GM21825 (cell line): ENCODE data around the gene IKBKG.
"Not testable (repeated sequence)": the region's sequence is repeated elsewhere in the genome, so short reads cannot be mapped to it uniquely, and the experiment has no call there.

Experiments used
- ATAC-seq: cut with Tn5 transposase; IDR thresholded peaks from one replicate; pipeline ENCODE4 v1.9.1; 2021; ENCODE audit warnings: mild to moderate bottlenecking, moderate library complexity; ENCODE audit not compliant: unreplicated experiment

Gene IKBKG, protein sequence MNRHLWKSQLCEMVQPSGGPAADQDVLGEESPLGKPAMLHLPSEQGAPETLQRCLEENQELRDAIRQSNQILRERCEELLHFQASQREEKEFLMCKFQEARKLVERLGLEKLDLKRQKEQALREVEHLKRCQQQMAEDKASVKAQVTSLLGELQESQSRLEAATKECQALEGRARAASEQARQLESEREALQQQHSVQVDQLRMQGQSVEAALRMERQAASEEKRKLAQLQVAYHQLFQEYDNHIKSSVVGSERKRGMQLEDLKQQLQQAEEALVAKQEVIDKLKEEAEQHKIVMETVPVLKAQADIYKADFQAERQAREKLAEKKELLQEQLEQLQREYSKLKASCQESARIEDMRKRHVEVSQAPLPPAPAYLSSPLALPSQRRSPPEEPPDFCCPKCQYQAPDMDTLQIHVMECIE

DNA sequence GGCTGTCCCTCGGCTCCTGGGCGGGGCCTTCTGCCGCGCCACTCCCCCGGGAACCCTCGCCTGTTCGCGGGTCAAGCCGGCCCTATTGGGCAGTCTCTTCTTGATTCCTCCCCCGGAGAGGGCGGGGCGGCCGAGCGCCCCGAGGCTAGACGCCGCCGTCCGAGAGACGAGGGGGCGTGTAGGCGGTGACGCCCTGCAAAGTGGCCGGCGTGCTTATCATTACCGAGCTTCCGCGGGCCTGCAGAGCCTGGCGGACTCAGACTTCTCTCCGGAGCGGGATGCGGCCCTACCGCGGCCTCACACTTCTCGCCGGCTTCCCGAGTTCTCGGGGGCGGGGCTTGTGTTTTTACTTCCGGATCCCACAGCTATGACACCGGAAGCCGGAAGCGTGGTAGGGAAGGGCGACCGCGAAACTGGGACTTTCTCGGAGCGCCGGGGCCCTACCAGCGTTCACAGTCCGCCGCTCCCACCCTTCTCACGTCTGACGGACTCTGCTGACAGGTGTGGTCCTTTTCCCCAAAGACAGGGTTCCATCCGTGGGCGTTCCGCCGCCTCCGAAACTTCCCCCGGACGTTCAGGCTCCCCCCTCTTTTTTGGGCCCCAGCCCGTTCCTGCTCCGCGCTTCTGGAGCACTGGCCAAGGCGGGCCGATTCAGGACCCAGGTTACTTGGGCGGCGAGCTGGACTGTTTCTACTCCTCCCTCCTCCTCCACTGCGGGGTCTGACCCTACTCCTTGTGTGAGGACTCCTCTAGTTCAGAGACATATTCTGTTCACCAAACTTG lies at the start of gene IKBKG:
Gene IKBKG, plus strand, starts transcription at position 376 of the 783 bp plus-strand sequence. CDS start 4,383 bp downstream, outside the sequence.
- peak; percentile 77 for ATAC-seq

DNA sequence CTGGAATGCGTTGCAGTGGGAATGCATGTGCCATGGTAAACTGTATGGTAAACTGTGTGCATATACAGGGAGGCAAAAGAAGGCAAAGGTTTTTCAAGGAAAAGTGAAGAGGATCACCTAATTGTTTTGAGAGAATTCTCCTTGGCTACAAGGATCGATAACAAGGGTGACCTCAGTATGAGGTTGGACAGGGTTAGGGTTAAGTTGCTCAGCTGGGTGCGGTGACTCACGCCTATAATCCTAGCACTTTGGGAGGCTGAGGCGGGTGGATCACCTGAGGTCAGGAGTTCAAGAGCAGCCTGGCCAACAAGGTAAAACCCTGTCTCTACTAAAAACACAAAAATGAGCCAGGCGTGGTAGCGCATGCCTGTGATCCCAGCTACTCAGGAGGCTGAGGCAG lies 46.0 kb upstream of the IKBKG start:
- not testable (repeated sequence) for ATAC-seq

- no peak for ATAC-seq
Observed at GRCh38 chrX:154502098-154502497, 45.3 kb upstream of the IKBKG start.

DNA sequence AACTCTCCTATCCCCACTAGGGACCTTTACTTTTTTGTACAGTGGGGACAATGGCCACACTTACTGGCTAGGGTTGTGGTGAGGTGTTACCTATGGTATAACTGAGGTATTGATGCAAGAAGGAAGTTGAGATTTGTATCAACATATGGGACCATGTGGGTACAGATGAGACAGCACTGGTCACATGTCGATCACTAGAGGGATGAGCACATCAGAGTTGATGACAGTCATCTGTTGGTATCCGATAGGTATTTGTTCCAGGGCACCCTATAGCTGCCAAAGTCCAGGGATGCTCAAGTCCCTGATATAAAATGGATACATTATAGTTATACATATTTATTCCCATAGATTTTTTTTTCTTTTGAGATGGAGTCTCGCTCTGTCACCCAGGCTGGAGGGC lies 44.4 kb upstream of the IKBKG start:
- ATAC-seq = no peak

GRCh38 chrX:154505734-154506133 lies 41.7 kb upstream of the IKBKG start:
- no peak for ATAC-seq

DNA sequence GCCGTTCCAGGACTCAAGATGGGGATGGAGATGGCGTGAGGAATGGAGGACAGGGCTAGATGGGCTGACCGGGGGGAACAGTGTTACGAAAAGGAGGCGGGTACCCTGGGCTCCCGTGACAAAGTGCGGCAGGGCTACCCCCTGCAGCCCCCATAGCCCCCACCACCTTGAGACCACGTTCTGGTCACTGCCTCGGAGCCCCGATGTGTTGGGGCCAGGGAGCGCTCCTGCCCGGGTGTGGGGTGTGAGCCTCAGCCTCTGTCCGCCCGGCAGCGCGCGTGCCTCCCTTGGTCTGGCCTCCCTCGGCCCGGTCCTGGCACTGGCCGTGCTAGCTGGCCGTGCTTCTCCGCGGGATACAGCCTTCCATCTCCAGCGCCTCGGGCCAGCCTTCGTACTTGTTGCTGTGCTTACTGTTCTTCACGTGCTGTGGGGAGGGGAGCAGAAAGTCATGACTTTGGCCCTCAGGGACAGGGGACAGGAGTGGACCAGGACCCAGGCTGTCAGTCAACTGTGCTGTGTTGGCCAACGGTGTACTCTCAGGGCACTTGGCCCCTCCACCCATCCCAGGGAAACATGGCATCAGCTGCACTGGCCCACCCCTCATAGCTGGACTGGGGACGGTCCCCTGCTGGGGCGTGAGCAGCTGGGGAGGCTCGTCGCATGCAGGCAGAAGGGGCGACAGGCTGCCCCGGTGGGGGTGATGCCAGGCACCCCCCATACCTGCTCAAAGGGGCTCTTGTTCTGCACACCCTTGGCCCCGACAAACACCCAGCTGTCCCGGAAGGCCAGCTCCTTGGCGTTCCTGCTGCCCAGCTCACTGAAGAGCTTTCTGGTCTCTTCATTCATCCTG lies 40.7 kb upstream of the IKBKG start:
- ATAC-seq = no peak

DNA sequence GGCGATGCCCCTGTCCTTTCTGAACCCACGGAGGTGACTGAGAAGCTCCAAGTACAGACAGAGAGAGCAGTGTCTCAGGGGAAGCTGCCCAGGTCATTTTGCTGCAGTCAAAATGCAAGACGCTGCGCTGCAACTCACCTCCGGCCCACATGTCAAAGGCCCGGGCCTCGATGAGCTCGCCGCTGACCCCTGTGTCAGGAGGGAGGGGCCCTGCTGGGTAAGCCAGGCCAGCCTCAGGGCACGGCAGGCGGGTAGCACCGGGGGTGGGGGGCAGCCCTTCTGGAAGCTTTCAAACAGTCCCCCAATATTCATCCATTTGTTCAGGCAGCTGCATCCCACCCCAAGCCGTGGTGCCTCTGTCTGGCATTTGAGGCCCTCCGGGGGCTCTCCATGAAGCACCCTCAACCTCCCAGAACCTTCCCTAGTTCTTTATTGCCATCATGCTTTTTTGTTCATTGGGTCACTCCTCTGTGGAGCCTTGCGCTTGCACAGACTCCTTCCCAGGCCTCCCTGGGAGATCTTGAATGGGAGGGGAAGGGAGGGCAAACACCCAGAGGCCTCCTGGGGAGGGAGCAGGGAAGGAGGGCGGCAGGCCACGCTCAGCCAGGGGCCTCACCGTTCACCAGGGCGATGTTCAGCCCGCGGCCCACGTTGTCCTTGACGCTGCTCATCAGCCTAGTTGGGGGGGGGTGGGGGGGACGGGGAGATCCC lies 39.6 kb upstream of the IKBKG start:
- no peak for ATAC-seq

- ATAC-seq = no peak
Observed at GRCh38 chrX:154508384-154508745, 39.1 kb upstream of the IKBKG start.

DNA sequence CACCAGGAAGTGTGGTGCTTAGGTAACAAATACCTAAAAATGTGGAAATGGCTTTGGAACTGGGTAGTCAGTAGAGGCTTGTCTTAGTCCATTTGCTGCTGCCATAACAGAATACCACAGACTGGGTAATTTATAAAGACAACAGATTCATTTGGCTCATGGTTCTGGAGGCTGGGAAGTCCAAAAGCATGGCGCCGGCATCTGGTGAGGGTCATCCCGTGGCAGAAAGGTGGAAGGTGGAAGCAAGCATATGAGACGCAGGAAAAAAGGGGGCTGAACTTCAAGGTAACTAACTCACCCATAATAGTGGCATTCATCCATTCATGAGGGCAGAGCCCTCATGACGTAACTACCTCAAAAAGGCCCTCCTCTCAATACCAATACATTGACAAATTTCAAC lies 38.0 kb upstream of the IKBKG start:
- ATAC-seq = no peak

DNA sequence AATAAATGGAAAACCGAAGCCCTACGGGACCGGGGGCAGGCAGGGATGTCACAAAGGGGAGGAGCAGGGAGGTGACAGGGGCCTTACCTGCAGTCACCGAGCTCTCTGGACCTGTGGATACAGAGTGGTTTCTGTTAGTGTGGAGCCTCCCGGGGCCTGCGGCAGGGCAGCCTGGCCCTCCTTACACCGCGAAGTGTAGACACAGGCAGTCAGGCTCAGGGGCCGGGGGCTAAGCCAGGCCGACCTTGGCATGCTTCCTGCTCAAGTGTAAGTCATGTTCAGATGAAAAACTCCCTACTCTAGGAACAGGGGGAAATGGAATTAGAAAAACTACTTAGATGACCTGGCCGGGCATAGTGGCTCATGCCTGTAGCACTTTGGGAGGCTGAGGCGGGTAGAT lies 35.7 kb upstream of the IKBKG start:
- no peak for ATAC-seq

DNA sequence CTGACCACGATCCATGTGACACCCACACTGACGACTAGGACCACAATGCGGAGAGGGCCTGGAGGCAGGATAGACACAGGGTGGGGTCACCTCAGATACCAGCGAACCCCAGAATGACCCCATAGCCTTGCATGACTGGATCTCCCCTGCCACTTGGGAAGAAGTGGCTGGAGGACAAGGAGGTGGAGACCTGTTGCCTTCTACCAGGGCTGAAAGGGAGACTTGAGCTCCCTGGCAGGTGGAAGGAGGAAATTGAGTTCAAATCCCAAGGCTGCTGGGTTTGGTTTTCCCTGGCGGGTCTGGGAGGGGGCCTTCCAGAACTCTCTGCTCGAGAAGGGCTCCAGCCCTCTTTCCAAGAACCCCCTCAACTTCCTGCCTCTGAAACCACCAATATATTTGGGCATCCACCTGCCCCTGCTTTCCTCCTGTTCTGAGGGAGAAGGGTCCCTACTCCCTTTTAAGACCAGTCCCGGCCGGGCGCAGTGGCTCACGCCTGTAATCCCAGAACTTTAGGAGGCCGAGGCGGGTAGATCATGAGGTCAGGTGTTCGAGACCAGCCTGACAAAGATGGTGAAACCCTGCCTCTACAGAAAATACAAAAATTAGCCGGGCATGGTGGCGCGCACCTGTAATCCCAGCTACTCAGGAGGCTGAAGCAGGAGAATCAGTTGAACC lies 34.4 kb upstream of the IKBKG start:
- ATAC-seq = no peak

- ATAC-seq = no peak
Observed at GRCh38 chrX:154513716-154514115, 33.7 kb upstream of the IKBKG start.

GRCh38 chrX:154515090-154515965 lies 32.1 kb upstream of the IKBKG start:
- ATAC-seq = no peak

- ATAC-seq = peak; percentile 84
Observed at GRCh38 chrX:154515966-154516655, 31.3 kb upstream of the IKBKG start, which contains the start of gene FAM3A. FAM3A (minus strand) TSS chrX:154516232; CDS start chrX:154515772, 460 bp downstream.

DNA sequence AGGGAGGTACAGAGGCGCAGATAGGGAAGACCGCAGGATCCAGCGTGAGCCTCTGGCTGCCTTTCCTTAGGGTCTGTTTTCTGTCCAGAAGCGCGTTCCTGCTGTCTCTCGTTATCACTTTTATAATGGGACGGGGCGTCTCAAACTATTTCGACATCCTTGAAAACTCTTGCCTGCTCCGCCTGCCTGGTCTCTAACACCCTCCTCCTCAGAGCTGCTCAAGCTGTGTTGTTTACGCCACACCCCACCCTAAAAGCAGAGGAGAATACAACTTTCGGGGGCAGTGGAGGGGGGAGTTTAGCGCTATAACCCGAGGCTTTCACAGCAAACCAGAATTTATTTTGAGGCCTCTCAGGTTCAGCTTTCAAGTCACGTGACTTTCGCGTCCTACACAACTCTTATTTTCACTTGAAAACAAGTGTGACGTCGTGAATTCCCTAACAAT lies 30.7 kb upstream of the IKBKG start:
- ATAC-seq = no peak

DNA sequence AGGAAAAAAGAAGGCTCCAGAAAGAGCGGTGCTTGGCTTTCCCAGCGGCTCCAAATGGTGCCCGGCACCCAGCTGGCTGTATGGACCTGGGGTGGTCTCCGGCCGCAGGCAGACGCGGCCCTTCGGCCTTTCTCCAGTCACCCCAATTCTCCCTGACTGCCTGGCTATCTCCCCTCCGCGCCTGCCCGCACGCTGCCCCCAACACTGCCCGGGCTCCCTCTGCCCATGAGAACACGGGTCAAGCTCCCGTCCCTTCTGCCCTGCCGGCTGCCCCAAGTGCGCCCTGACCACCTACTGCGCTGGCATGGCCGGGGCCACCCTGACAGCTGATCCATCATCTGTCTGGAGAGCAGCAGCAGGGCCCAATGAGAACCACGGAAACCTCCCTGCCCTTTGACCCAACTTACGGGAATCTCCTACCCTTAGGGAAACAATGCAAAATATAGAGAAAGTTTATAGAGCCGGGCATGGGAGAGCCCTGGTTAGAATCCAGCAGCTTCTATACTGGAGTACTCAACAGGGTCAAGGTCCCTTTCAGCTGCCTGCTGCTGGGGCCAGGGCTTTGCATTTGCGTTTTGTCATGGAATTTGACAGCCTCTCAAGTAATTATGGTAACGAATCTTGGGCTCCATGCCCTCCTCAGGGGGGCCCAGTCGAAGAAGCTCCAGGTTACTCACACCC lies 30.2 kb upstream of the IKBKG start:
- no peak for ATAC-seq

DNA sequence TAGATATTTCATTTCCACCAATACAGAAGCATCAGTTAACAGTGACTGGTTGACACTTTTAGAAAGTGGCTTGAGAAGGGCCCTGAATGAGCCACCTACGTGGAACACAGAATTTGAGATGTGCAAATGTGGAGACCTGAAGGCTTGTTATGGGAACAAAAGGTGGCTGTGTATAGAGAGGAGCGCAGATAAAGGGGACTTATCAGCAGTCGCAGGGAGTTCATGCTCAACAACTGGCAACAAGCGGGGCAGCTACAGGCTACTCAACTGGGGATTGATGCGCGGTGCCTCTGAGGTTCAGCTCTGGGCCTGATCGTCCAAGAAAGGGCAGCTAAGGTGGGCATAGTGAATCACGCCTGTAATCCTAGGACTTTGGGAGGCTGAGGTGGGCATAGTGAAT lies 28.0 kb upstream of the IKBKG start:
- no peak for ATAC-seq
